ENCODE results near the gene MLPH.

The MLPH gene

DNA sequence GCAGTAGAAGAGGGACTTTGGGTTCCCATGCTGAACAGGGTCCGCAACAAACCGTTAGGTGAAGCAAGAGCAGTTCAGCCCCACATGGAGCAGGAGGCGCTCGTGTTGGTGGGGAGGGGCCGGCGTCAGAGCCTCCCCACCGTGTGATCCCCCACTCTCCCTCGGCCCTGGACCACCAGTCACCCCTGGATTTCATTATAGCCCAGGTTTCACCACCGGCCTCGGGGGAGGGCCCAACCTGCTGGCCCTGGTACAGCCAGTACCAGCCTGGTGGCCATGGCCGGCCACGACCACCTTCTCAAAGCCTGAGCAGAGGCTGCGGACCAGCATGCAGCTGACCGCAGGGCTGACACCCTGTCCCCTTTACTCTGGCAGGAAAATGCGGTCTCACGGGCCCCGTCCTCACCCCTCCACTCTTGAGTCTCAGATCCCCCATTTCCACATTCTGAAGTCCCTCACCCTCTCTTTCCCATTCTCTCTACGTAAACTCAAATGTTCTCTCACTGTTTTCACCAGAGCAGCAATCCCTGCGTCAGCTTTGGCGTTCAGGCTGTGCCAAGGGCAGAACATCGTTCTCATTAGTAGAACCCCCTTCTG, 8.6 kb downstream of the MLPH start:
- TF ChIP-seq, protein P1, sequence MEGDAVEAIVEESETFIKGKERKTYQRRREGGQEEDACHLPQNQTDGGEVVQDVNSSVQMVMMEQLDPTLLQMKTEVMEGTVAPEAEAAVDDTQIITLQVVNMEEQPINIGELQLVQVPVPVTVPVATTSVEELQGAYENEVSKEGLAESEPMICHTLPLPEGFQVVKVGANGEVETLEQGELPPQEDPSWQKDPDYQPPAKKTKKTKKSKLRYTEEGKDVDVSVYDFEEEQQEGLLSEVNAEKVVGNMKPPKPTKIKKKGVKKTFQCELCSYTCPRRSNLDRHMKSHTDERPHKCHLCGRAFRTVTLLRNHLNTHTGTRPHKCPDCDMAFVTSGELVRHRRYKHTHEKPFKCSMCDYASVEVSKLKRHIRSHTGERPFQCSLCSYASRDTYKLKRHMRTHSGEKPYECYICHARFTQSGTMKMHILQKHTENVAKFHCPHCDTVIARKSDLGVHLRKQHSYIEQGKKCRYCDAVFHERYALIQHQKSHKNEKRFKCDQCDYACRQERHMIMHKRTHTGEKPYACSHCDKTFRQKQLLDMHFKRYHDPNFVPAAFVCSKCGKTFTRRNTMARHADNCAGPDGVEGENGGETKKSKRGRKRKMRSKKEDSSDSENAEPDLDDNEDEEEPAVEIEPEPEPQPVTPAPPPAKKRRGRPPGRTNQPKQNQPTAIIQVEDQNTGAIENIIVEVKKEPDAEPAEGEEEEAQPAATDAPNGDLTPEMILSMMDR (IDR thresholded peaks at IDR 0.05; ENCODE audit: insufficient read depth, low read depth, low read length, missing control alignments): no peak
- H3K4me3 ChIP-seq (ENCODE audit: low read depth, low read length): no peak overlapping the region

DNA sequence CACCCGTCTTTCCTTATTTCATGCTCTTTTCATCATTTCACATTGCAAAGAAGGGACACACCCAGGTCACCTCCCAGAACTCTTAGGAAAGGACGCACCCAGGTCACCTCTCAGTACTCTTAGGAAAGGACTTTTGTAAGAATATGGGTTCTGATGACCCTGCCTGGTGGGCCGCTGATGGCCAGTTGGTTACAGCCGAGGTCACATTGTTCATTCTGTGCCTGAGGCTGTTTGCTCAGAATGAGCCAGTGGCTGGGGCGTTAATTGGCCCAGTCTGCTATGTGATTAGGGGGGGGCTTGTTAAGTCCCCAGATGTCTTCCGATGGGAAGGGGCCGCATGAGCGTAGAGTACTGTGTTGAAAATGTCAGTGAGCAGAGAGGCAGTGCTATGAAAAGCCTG, 9.4 kb downstream of the MLPH start:
- TF ChIP-seq, protein P1 (IDR thresholded peaks at IDR 0.05; ENCODE audit: insufficient read depth, low read depth, low read length, missing control alignments): no peak
- DNase-seq (ENCODE audit: low read depth): no peak
- H3K4me3 ChIP-seq (ENCODE audit: low read depth, low read length): no peak overlapping the region

More for the DNA sequence above, 8.6 kb downstream of the MLPH start:
- DNase-seq (ENCODE audit: low read depth): no peak

DNA sequence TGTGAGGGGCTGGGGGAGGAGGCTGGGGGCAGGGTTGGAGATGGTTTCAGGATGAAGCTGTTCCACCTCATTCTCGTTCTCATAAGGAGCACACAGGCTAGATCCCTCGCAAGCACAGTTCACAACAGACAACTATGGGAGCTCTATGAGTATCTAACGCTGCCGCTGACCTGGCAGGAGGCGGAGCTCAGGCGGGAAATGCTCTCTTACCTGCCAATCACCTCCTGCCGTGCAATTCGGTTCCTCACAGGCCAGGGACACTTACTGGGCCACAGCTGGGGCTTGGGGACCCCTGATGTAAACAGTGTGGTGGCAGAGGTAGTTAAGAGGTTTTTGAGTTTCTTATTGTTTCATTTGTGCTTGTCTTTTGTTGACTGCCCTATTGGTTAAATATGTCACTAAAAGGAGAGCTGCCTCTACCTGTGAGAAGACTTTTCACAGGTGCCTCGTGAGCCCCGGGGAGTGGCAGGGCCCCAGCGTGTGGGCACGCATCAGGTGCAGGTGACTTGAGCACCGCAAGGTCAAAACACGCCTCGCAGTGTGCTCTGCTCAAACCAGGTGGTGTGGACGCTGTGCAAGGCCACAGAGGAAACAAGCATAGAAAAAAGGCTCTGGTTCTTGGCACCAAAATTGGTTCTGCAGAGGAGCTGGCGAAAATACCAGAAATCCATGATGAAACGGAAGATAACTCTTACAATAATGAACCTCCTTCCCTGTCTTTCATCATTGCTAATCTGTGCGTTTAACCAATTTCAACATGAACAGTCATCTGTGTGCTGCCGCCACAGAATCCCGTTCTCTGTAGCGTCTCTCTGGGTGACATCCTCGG, 10.2 kb downstream of the MLPH start:
- no peak overlapping the region for H3K4me3 ChIP-seq (ENCODE audit: low read depth, low read length)

DNA sequence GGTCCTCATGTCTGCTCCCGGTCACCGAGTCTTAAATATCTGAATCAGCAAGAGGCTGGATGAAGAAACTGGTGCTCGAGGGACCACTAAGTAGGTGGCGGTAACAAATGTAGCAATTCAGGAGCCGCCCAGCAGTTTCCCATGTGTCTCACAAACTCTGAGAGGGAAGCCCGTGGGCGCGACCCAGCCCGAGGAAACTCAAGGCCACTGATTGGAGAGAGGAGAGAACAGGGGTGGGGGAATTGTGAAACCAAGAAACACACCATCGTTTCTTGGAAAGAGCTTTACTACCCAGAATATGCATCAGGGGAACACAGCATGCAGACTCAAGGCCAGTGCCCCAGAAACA, 10.8 kb downstream of the MLPH start:
- DNase-seq (ENCODE audit: low read depth): no peak
- H3K4me3 ChIP-seq (ENCODE audit: low read depth, low read length): no peak overlapping the region
- TF ChIP-seq, protein P1 (IDR thresholded peaks at IDR 0.05; ENCODE audit: insufficient read depth, low read depth, low read length, missing control alignments): no peak

More for the DNA sequence above, 10.2 kb downstream of the MLPH start:
- DNase-seq (ENCODE audit: low read depth): no peak
- TF ChIP-seq, protein P1 (IDR thresholded peaks at IDR 0.05; ENCODE audit: insufficient read depth, low read depth, low read length, missing control alignments): no peak

DNA sequence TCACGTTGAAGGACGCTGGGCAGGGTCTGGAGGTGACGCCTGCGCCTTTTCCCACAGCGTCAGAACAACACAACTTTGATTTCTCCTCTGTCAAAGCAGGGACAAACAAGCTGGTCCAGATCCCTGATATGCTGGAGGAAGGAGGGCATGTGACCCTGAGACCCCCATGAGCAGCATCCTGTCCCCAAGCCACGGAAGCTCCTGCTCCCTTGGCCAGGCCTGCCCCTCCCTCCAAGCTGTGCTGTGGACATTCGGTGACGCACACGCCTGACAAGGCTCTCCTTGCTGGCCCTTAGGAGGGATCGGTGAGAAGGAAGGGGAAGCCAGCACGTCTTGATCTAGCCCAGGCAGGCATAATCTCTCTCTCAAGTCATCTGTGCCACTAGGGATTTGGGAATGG, 11.3 kb downstream of the MLPH start:
- no peak overlapping the region for H3K4me3 ChIP-seq (ENCODE audit: low read depth, low read length)
- DNase-seq (ENCODE audit: low read depth): no peak
- TF ChIP-seq, protein P1 (IDR thresholded peaks at IDR 0.05; ENCODE audit: insufficient read depth, low read depth, low read length, missing control alignments): no peak

DNA sequence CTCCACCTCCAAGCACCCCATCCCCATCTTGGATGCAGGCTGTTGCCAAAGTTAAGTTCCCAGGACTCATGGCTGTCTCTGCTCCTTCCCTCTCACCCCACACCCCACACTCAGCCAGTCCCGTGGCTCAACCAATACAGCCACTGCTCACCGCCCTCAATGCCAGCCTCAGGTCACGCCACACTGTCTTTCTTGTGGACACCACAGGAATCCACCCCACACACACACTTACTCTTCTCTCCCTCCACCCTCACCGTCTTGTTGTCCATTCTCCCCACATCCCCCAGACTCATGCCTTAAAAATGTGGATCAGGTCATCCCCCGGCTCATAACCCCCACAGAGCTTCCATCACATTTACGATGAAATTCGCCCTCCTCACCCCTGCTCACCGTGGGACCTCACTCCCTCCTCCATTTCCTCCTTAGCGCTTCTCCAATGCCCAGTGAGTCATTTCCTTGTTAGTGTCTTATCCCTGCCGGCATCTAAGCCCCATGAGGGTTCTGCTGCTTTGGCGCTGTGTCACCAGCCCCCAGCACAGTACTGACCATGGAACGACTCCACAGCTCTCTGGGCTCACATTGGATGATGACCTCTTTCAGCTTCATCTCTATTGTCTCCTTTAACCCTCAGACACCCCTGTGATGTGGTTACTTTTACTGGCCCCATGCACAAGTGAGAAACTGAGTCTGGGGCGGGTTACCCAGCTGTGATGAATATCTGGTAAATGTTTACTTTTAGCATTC, 13.8 kb downstream of the MLPH start:
- TF ChIP-seq, protein P1 (IDR thresholded peaks at IDR 0.05; ENCODE audit: insufficient read depth, low read depth, low read length, missing control alignments): no peak
- no peak overlapping the region for H3K4me3 ChIP-seq (ENCODE audit: low read depth, low read length)
- no peak for DNase-seq (ENCODE audit: low read depth)

All from GM12865 (cell line).